GM12864 (cell line): ENCODE data around the gene GADD45GIP1.

Experiments
- DNase-seq: peaks from one replicate; pipeline ENCODE4 v3.0.0-alpha.2; 2011; ENCODE audit warnings: low read depth
- H3K4me3 ChIP-seq: 2 replicates; pipeline ENCODE4 v1.5.1; 2011; ENCODE audit warnings: mild to moderate bottlenecking, low read depth, low read length, control low read depth
- CTCF ChIP-seq: IDR thresholded peaks from 2 replicates; pipeline ENCODE4 v1.5.1; 2011; ENCODE audit warnings: low read depth, mild to moderate bottlenecking, moderate library complexity, low read length, control low read depth, inconsistent platforms; ENCODE audit errors: missing control alignments

The GADD45GIP1 gene

DNA sequence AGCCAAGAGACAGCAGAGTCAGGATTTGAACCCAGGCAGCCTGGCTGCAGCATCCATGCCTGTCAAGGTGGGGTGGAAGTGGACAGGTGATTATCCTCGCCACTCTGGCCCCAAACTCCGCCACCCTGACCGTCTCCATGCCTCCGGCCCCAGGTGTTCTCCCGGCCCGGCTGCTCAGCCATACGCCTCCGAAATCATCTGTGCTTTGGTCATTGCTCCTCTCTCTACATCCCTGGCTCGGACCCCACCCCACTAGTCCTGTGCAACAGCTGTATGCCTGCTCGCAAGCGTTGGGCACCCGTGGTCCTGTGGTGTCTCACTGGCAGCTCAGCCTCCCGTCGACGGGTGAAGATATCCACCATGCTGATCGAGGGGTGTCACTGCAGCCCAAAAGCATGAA is 16.2 kb upstream of the GADD45GIP1 start:
- TF ChIP-seq CTCF, result no peak
- H3K4me3 ChIP-seq, result no peak overlapping the region
- no peak for DNase-seq

GRCh38 chr19:12970070-12970820 is 13.2 kb upstream of the GADD45GIP1 start:
- TF ChIP-seq CTCF, result no peak
- no peak for DNase-seq
- H3K4me3 ChIP-seq, result no peak overlapping the region

DNA sequence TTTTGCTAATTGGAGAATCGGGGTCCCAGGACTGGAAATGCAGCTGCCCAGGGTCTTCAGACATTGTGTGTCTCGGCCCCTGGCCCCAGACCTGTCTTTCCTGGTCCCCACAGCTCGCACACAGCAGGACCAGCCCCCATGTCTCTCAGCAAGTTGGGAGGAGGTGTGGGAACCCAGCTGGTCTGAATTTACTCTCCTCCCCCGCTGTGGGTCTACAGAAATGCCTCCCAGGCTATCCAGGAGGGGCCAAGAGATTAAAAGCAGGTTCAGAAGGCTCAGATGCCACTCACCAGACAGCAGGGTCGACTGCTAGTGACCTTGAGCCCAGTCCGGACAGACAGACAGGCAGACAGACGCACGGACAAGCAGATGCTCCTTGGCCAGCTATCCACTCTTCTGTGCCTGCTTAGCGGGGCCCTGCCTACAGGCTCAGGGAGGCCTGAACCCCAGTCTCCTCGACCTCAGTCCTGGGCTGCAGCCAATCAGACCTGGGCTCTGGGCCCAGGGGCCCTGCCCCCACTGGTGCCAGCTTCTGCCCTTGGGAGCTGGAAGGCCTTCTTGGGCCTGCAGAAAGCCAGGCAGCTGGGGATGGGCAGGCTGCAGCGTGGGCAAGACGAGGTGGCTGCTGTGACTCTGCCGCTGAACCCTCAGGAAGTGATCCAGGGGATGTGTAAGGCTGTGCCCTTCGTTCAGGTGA is 12.4 kb upstream of the GADD45GIP1 start, which contains the start of gene DAND5:
DAND5 (plus strand) TSS at position 285 of the 697 bp plus-strand sequence; CDS start at position 370, 85 bp downstream.
- no peak within 1 kb of the TSS for H3K4me3 ChIP-seq
- no peak for TF ChIP-seq CTCF
- DNase-seq, result no peak

GRCh38 chr19:12967907-12968306 is 10.9 kb upstream of the GADD45GIP1 start:
- no peak for DNase-seq
- H3K4me3 ChIP-seq, result no peak overlapping the region
- no peak for TF ChIP-seq CTCF

DNA sequence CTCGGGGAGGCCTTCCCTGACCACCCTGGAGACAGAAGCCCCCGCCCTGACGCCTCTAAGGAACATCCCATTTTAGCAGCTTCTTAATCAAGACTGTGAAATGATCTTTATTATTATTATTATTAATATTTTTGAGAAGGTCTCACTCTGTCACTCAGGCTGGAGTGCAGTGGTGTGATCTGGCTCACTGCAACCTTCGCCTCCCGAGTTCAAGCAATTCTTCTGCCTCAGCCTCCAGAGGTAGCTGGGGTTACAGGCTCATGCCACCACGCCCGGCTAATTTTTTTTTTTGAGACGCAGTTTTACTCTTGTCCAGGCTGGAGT is 8.8 kb upstream of the GADD45GIP1 start:
- DNase-seq, result no peak
- no peak overlapping the region for H3K4me3 ChIP-seq
- TF ChIP-seq CTCF, result no peak

- DNase-seq, result no peak
- H3K4me3 ChIP-seq, result peak overlapping the region; percentile 46
- TF ChIP-seq CTCF, result peak; percentile 92
Observed at GRCh38 chr19:12965017-12965811, 8.2 kb upstream of the GADD45GIP1 start.
